GM18951 (cell line): Measurements from ENCODE around the gene ARAP2.

Source experiments
- POLR2A ChIP-seq: IDR thresholded peaks from 4 replicates; pipeline ENCODE4 v1.6.1; 2011; ENCODE audit warnings: mild to moderate bottlenecking; ENCODE audit not compliant: insufficient read length, insufficient read depth; ENCODE audit errors: extremely low read depth
- in situ Hi-C: fragments of 300-500 bp; cut with MboI; formaldehyde crosslinking; loops from one replicate; pipeline ENCODE4 v1.12.0; 2022; ENCODE audit warnings: low sequenced_read_pairs, mixed read lengths, inconsistent platforms; ENCODE audit not compliant: unreplicated experiment

Gene ARAP2

DNA sequence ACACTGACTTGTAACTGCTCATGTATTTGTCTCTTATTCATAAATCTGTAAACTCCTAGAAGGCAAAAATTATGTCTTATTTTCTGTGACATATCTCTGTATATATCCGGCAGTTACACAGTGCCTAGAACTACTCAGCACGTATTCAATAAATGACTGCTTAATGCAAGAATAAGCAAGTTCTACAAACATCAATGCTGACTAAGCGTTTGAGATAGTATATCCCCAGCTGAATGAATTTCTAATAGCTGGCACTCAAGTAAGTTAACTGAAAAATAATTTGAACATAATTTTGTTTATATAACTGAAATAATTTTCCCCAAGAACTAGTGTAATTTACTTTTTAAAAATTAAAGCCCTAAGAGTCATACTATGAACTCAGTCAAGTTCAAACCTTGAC is 113.7 kb downstream of the ARAP2 start:
- no peak for TF ChIP-seq POLR2A
- in situ Hi-C loops: no loop called here

DNA sequence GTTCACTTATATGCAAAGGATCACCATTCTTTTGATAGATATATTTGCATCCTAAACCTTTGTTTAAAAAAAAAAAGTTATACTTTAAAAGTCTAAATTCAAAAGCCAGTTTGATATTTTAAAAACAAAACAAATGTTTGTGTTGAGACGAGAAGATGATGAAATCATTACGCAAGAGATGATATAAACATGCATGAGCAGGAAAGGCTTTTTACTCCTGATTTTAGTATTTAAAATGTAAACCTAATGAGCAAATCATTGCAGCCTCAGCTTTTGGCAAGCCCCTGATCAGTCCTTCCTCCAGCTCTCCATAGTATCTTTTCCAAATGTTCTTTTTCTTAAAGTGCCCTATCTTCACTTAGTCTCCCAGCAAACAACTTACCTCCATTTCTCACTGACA is 115.6 kb downstream of the ARAP2 start:
- no peak for TF ChIP-seq POLR2A
- in situ Hi-C loops: no loop called here

DNA sequence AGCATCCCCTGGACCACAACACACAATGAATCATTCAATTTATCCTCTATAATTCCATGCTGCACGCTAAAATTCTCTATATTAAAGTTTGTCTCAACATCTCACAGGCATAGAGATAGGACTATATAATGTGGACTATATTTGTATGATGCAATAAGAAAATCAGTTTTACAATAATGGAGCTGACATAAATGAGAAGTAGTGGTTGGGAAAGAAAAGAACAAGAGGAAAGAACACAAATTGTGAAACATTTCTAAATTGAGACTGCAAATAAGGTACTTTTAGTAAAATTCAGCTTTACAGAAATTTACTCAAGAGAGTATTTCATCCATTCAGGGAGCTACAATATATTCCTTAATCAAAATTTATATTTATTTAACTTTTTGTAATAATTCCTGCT is 120.4 kb downstream of the ARAP2 start:
- in situ Hi-C loops: no loop called here
- TF ChIP-seq POLR2A: no peak

DNA sequence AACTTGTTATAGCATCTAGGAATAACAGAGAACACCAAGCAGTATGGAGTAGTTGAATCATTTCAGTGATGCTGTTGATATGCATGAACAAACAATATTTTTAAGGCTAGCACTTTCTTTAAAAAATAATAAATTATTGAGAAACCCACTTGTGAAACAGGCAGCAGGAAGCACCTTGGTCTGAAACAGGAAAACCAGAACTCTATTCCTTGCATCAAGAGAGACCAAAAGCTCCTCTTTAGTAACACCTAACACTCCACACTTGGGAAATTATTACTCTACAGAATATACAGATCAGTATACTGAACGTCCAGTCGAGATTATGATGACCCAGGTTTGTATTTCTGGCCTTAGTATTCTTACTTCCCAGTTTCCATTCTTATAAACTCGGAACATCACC is 129.0 kb downstream of the ARAP2 start:
- TF ChIP-seq POLR2A: no peak
- in situ Hi-C loops: no loop called here

DNA sequence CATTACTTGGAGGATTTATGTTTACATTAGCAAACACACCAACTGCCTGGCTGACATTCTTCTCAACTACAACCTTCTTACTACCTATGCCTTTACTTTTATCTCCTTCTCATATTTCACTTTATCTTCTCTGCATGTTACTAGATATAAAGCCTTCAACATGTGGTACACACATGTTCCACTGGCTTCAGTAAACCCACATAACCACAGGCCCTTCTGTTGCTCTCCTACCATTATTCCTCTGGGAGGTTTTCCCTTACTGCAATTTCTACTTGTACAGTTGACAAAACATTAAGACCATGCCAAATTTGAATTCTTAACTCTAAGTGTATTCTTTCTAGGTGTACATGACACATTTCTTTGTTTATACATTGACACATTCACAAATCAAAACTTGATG is 133.1 kb downstream of the ARAP2 start:
- in situ Hi-C loops: no loop called here

DNA sequence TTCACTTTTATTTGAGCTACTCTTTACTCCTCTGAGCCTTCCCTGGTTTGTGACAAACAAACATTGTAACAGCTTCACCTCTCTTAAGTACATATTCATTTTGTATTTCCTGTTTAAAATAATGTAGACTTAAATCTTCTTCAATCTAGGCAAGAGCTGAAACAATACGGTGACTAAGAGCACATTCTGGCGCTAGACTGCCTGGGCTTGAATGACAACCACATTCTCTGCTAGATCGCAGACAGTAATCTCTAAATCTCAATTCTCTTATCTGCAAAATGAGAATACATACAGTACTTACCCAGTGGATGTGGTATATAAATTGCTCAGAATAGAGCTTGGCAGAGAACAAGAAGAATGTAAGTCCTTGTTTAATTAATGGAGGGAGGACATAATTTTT is 144.8 kb downstream of the ARAP2 start:
- no peak for TF ChIP-seq POLR2A
- in situ Hi-C loops: no loop called here

More for the DNA sequence above, 133.1 kb downstream of the ARAP2 start:
- TF ChIP-seq POLR2A: no peak

DNA sequence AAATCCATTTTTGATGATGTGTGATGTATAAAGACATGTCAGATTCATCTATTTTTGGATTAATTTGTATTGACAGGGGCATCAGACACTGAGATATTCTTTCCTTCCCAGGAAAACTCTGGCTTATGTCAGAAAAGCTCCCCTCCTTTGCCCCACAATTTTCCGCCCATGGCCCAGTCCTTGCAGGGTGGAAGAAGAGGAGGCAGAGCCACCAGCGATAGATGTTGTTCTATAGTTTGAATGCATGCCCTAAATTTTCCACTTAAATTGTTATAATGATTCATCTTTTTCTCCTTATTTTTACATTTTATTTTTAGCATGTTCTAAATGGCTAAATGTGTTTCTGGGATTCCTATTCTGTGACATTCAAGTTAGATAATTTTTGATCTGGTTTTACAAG is 149.3 kb downstream of the ARAP2 start:
- in situ Hi-C loops: no loop called here
- no peak for TF ChIP-seq POLR2A

DNA sequence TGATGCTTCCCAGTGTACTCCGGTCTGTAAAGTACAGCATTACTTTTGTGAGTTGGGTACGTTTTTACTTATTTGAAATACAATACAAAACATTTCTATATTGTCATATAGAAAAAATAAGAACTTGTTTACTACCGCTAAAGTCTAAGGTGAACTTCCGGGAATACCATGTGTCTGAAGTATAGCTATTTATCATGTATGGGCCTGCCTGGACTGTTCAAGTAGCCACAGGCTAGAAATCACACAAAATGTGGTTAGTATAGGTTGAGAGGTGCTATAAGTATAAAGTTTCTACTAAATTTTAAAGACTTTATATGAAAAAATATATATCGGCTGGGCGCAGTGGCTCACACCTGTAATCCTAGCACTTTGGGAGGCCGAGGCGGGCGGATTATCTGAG is 152.3 kb downstream of the ARAP2 start:
- in situ Hi-C loops: no loop called here
- TF ChIP-seq POLR2A: no peak

DNA sequence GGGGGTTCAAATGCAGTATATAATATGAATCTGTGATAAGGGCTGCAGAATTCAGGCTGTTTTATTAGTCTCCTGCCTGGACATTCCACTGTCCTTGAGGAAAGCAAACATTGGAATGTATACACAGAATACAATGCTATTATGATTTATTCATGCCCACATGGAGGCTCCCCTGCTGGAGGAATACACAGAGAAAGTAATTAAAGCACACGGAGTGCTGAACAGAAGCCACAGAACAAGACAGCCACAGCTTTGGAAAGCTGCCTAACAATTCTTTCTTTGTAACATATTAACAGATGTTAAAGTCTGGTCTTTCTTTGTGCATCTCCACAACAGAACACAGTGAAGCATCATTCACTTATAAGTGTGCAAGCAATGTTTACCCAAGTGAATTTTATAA is 155.8 kb downstream of the ARAP2 start:
- in situ Hi-C loops: no loop called here
- no peak for TF ChIP-seq POLR2A

DNA sequence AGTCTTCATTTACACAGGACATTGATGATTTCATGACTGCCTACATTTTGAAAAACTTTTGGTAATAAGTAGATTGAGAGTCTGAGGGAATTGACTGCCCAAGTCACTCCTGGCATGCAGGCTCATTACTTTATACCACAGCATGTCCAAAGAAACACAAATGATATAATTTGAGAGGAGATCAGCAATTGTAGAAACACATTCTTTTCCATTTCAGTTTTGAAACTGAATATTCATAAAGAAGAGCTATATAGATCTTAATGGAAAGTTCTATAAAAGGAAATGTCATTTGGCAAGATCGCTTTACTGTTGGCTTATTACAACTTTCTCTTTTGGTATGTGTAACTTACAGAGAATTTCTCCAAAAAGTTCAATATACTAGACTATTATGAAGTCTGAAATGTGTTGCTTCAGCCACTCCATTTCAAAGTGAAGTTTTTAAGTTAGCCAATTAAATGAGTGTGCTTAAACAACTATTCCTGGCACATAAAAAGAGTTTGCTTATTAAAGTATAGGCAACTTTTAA is 158.0 kb downstream of the ARAP2 start:
- no peak for TF ChIP-seq POLR2A
- in situ Hi-C loops: no loop called here

DNA sequence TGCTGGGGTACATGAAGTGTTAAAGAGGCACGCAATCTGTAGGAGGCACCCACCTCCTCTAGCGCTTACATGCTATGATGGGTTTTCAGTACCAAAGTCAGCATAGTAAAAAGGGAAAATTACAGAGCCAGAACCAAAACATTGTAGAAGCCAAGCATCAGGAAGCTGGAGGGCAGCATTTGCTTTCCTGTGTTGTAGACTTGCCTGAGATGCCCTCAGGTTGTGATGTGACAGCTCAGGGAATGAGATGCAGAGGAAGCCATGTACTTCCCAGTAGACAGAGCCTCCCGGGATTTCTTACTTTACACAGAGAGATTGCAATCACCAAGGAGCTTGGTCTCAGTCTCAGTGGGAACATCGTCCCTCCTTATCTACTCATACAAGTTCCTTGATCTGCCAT is 161.5 kb downstream of the ARAP2 start:
- in situ Hi-C loops: no loop called here
- no peak for TF ChIP-seq POLR2A

DNA sequence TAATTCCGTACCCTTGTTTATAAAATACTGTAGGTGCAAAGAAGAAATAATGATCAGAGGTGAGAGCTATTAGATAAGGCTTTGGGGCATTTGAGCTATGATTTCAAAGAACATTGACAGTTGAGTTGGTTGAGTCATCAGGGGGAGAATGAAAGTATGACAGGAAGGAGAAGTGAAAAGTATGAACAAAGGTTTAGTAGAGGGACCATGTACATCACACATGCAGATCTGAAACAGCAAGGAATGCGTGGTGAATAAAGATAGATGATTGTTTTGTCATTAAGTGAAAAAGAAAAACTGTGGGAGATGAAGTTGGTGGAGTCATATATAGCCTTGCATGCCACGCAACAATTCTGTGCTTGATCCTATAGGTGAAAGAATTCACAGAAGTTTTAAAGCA is 163.1 kb downstream of the ARAP2 start:
- in situ Hi-C loops: no loop called here
- no peak for TF ChIP-seq POLR2A

DNA sequence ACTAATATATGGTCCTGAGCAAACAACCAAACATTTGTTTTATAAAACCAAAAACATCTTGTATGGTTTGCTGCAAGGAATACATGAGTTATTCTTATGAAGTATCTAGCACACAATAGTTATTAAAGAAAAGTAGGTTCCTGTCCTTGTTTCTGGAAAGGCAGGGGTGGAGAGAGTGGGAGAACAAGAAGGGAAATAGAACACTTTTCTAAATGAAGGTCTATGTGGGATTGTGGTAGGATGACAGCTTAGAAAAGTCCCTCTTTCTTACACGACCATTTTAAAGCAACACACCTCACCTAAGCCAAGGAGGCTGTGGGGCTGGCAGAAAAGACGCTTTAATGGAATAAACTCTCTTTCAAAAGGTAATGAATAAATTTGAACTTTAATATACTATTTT is 164.6 kb downstream of the ARAP2 start:
- TF ChIP-seq POLR2A: no peak
- in situ Hi-C loops: no loop called here

DNA sequence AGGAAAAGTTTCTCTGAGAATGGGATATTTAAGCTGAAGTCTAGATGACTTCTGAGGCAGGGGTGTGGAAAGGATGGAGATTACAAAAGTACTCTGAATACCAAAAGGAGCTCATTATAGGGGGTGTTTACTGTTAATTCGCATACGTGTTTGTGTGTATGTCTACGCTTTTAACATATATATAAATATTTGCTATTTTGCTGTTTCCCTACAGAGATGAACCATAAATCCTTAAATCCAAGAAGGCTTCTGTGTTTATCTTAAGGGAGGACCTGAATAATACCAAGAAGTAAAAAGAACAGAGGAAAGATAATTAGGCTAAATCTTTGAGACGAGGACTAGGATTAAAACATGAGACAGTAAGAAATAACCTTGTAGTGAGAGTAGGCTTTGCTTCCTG is 166.0 kb downstream of the ARAP2 start:
- no peak for TF ChIP-seq POLR2A
- in situ Hi-C loops: no loop called here

DNA sequence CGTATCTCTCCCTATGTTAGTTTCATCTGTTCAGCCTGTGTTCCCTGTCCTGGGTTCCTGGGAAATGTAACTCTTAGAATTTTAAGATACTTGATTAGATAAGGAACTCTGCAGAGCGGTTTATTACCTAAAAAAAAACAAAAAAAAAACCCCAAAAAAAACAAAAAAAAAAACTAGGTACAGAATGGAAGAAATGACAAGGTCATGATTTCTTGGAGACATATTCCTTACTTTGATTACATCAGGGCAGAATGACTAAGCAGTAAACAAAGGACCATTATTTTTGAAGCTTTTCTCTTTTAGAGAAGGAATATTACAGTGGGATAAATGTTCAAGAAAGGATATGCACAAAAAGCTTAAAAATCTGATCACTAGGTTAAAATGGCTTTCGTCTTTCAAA is 171.8 kb downstream of the ARAP2 start:
- in situ Hi-C loops: no loop called here
- no peak for TF ChIP-seq POLR2A
